GM23338 (cell line): Measurements from ENCODE around the gene DLG2. TPM values are rescaled to one million over a fixed set of nuclear protein-coding genes. Genes with fewer than 3 reads are reported as not detected.

Experiments used
- ATAC-seq: fragments of 200-7000 bp; cut with Tn5 transposase; 3 replicates; pipeline ENCODE4 v1.9.1; 2020
- DNase-seq: peaks from one replicate; pipeline ENCODE4 v3.0.0-alpha.2; 2015; ENCODE audit warnings: low spot score
- H2AFZ ChIP-seq: fragments of 200-600 bp; sonication (generic); 2 replicates; pipeline ENCODE4 v1.8.0; 2016; ENCODE audit warnings: antibody characterized with exemption, mild to moderate bottlenecking, moderate library complexity
- H3F3A ChIP-seq: fragments of 200-600 bp; sonication (generic); replicated peaks from 2 replicates; pipeline ENCODE4 v1.8.0; 2017; ENCODE audit warnings: antibody characterized with exemption, mixed run types, low read depth
- H3K27ac ChIP-seq: fragments of 200-600 bp; sonication (generic); 2 replicates; pipeline ENCODE4 v1.6.1; 2016; ENCODE audit warnings: low read depth
- H3K27me3 ChIP-seq: fragments of 200-600 bp; sonication (generic); 2 replicates; pipeline ENCODE4 v1.8.0; 2016; ENCODE audit warnings: mild to moderate bottlenecking, mixed run types, moderate library complexity; ENCODE audit not compliant: insufficient read depth
- H3K36me3 ChIP-seq: fragments of 200-600 bp; sonication (generic); 2 replicates; pipeline ENCODE4 v1.8.0; 2016; ENCODE audit warnings: mild to moderate bottlenecking; ENCODE audit not compliant: insufficient read depth
- H3K4me1 ChIP-seq: fragments of 200-600 bp; sonication (generic); 2 replicates; pipeline ENCODE4 v1.8.0; 2016; ENCODE audit warnings: mild to moderate bottlenecking, moderate library complexity; ENCODE audit not compliant: insufficient read depth
- H3K4me2 ChIP-seq: fragments of 200-600 bp; sonication (generic); 2 replicates; pipeline ENCODE4 v1.7.1; 2017; ENCODE audit warnings: mixed run types
- H3K4me3 ChIP-seq: fragments of 200-600 bp; sonication (generic); 2 replicates; pipeline ENCODE4 v1.6.1; 2016; ENCODE audit warnings: mixed run types
- H3K79me2 ChIP-seq: fragments of 200-600 bp; sonication (generic); replicated peaks from 2 replicates; pipeline ENCODE4 v1.8.0; 2017; ENCODE audit warnings: mild to moderate bottlenecking; ENCODE audit not compliant: insufficient read depth
- H3K9me2 ChIP-seq: fragments of 200-600 bp; sonication (generic); 2 replicates; pipeline ENCODE4 v1.8.0; 2017; ENCODE audit not compliant: insufficient read depth
- H4K20me1 ChIP-seq: fragments of 200-600 bp; sonication (generic); replicated peaks from 2 replicates; pipeline ENCODE4 v1.8.0; 2017; ENCODE audit warnings: mild to moderate bottlenecking; ENCODE audit not compliant: insufficient read depth
- H3K27ac Mint-ChIP-seq: 2 replicates; pipeline ENCODE4 v1.8.0; 2020; ENCODE audit warnings: inconsistent platforms, mild to moderate bottlenecking, moderate library complexity, mixed read lengths
- H3K27me3 Mint-ChIP-seq: 3 replicates; pipeline ENCODE4 v1.8.0; 2022; ENCODE audit warnings: low read depth, mild to moderate bottlenecking, moderate library complexity, mixed read lengths, inconsistent platforms; ENCODE audit not compliant: insufficient read depth, poor library complexity
- H3K36me3 Mint-ChIP-seq: 3 replicates; pipeline ENCODE4 v1.8.0; 2021; ENCODE audit warnings: low read depth, mild to moderate bottlenecking, inconsistent platforms, moderate library complexity, mixed read lengths
- H3K4me1 Mint-ChIP-seq: 3 replicates; pipeline ENCODE4 v1.8.0; 2020; ENCODE audit warnings: mild to moderate bottlenecking, inconsistent platforms, mixed read lengths
- H3K4me3 Mint-ChIP-seq: 3 replicates; pipeline ENCODE4 v1.8.0; 2021; ENCODE audit warnings: moderate library complexity, mild to moderate bottlenecking, inconsistent platforms, mixed read lengths
- H3K9me3 Mint-ChIP-seq: 3 replicates; pipeline ENCODE4 v1.8.0; 2020; ENCODE audit warnings: moderate library complexity, mild to moderate bottlenecking, inconsistent platforms, mixed read lengths
- CREB1 ChIP-seq: fragments of 250-450 bp; sonication (Bioruptor Pico); IDR thresholded peaks from 2 replicates; pipeline ENCODE4 v1.5.0; 2020; ENCODE audit warnings: low read depth, mild to moderate bottlenecking, moderate library complexity
- CTCF ChIP-seq, 2 experiments: fragments of 200-600 bp in 1 of 2; sonication (generic) in 1 of 2; conservative IDR thresholded peaks; 2 replicates each; pipeline versions ENCODE4 v1.5.1 to v1.6.1; 2016 to 2017; ENCODE audit warnings: antibody characterized with exemption in 2 of 2, low read depth in 2 of 2, mild to moderate bottlenecking in 2 of 2, moderate library complexity in 1 of 2
- EZH2 ChIP-seq: fragments of 200-600 bp; sonication (generic); IDR thresholded peaks from one replicate; pipeline ENCODE4 v1.8.0; 2017; ENCODE audit warnings: antibody characterized with exemption, mild to moderate bottlenecking, low read depth; ENCODE audit not compliant: unreplicated experiment
- EZH2phosphoT487 ChIP-seq: fragments of 200-600 bp; sonication (generic); IDR thresholded peaks from one replicate; pipeline ENCODE4 v1.8.1; 2018; ENCODE audit warnings: antibody characterized with exemption; ENCODE audit not compliant: unreplicated experiment
- JUNB ChIP-seq: IDR thresholded peaks from one replicate; pipeline ENCODE4 v1.6.1; 2016; ENCODE audit warnings: antibody characterized with exemption; ENCODE audit not compliant: unreplicated experiment
- NANOG ChIP-seq: IDR thresholded peaks from 2 replicates; pipeline ENCODE4 v1.6.1; 2016; ENCODE audit warnings: antibody characterized with exemption, borderline replicate concordance
- POLR2AphosphoS5 ChIP-seq: IDR thresholded peaks from 2 replicates; pipeline ENCODE4 v1.6.1; 2016; ENCODE audit warnings: antibody characterized with exemption, low read depth
- STAT1 ChIP-seq: IDR thresholded peaks from one replicate; pipeline ENCODE4 v1.6.1; 2016; ENCODE audit warnings: antibody characterized with exemption; ENCODE audit not compliant: unreplicated experiment
- ZNF114 ChIP-seq: fragments of 250-450 bp; sonication (Bioruptor Pico); IDR thresholded peaks from 2 replicates; pipeline ENCODE4 v1.5.0; 2020; ENCODE audit warnings: mild to moderate bottlenecking, moderate library complexity
- ZNF331 ChIP-seq: fragments of 250-450 bp; sonication (Bioruptor Pico); IDR thresholded peaks from 2 replicates; pipeline ENCODE4 v1.5.0; 2020; ENCODE audit warnings: low read depth, mild to moderate bottlenecking, moderate library complexity
- ZNF462 ChIP-seq: fragments of 250-450 bp; sonication (Bioruptor Pico); IDR thresholded peaks from 2 replicates; pipeline ENCODE4 v1.5.0; 2020; ENCODE audit warnings: mild to moderate bottlenecking, moderate library complexity
- polyA plus RNA-seq: library from polyadenylated mRNA; unstranded; fragments of >200 nt; fragmentation: Nextera tagmentation; extraction: Ambion mirVana; gene quantifications from 2 replicates; pipeline ENCODE4 v1.2.1, GENCODE V29; 2016
- total RNA-seq: library from RNA; depleted of rRNA; stranded (reverse); fragments of >200 nt; shearing (Covaris generic); gene quantifications from 2 replicates; pipeline ENCODE4 v1.2.3, GENCODE V29; 2014
- TF ChIP-seq, protein P1 (sequence below): IDR thresholded peaks from one replicate; pipeline ENCODE4 v1.6.1; 2018; ENCODE audit warnings: antibody characterized with exemption; ENCODE audit not compliant: unreplicated experiment
- TF ChIP-seq, protein P2 (sequence below): IDR thresholded peaks from 2 replicates; pipeline ENCODE4 v1.6.1; 2016; ENCODE audit warnings: antibody characterized with exemption

Gene DLG2
- total and polyA plus RNA-seq, 2 experiments from 2014 or later: 19.8 to 21.5 TPM

DNA sequence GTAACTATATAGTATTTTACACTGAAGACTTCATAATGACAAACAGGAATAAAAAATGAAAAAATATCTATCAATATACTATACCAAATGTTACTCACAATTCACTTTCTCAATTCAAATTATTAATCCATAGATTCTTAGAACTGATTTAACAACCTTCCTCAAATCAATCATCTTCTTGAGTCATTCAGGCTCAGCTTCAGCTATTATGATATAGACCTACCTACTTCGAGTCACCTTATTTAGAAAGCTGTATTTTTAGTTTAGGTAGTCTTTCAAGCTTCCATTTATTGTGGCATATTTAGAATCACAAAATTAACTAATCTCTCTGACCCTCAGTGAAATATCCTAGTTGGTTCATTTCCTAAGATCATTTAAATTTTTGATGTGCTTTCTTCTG lies 29.6 kb upstream of the DLG2 start:
- Mint-ChIP-seq H3K36me3 (peaks cover 44% of the 10 kb centered on the region), H3K27ac (no peak overlapping the region), H3K27me3 (no peaks in the 10 kb centered on the region), H3K4me1 (peaks cover 18% of the 10 kb centered on the region), H3K9me3 (no peaks in the 10 kb centered on the region), H3K4me3 (no peak overlapping the region)
- DNase-seq (no peak), ATAC-seq (no peak)
- no peak overlapping the region for H3K4me3 ChIP-seq
- TF ChIP-seq EZH2phosphoT487: no peak
- TF ChIP-seq, protein P1, sequence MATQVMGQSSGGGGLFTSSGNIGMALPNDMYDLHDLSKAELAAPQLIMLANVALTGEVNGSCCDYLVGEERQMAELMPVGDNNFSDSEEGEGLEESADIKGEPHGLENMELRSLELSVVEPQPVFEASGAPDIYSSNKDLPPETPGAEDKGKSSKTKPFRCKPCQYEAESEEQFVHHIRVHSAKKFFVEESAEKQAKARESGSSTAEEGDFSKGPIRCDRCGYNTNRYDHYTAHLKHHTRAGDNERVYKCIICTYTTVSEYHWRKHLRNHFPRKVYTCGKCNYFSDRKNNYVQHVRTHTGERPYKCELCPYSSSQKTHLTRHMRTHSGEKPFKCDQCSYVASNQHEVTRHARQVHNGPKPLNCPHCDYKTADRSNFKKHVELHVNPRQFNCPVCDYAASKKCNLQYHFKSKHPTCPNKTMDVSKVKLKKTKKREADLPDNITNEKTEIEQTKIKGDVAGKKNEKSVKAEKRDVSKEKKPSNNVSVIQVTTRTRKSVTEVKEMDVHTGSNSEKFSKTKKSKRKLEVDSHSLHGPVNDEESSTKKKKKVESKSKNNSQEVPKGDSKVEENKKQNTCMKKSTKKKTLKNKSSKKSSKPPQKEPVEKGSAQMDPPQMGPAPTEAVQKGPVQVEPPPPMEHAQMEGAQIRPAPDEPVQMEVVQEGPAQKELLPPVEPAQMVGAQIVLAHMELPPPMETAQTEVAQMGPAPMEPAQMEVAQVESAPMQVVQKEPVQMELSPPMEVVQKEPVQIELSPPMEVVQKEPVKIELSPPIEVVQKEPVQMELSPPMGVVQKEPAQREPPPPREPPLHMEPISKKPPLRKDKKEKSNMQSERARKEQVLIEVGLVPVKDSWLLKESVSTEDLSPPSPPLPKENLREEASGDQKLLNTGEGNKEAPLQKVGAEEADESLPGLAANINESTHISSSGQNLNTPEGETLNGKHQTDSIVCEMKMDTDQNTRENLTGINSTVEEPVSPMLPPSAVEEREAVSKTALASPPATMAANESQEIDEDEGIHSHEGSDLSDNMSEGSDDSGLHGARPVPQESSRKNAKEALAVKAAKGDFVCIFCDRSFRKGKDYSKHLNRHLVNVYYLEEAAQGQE: no peak
- TF ChIP-seq POLR2AphosphoS5: no peak
- TF ChIP-seq, protein P2, sequence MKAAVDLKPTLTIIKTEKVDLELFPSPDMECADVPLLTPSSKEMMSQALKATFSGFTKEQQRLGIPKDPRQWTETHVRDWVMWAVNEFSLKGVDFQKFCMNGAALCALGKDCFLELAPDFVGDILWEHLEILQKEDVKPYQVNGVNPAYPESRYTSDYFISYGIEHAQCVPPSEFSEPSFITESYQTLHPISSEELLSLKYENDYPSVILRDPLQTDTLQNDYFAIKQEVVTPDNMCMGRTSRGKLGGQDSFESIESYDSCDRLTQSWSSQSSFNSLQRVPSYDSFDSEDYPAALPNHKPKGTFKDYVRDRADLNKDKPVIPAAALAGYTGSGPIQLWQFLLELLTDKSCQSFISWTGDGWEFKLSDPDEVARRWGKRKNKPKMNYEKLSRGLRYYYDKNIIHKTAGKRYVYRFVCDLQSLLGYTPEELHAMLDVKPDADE: no peak
- no peak for TF ChIP-seq ZNF331 (CRISPR knock-in tag)
- TF ChIP-seq JUNB: no peak
- no peak for TF ChIP-seq STAT1
- no peak for TF ChIP-seq ZNF114 (CRISPR knock-in tag)
- TF ChIP-seq EZH2: no peak
- TF ChIP-seq CTCF (conservative IDR thresholded peaks at IDR 0.05; ENCODE audit: low read depth in 2 of 2): no peak
- no peak for TF ChIP-seq CREB1
- no peak for TF ChIP-seq NANOG
- TF ChIP-seq ZNF462 (CRISPR knock-in tag): no peak
- no peaks in the 10 kb centered on the region for H3K9me2 ChIP-seq
- H2AFZ ChIP-seq: no peak overlapping the region
- no peaks in the 10 kb centered on the region for H3K27me3 ChIP-seq
- H3K79me2 ChIP-seq: peaks cover 48% of the 10 kb centered on the region
- H3K4me1 ChIP-seq: no peaks in the 10 kb centered on the region
- no peak overlapping the region for H3K4me2 ChIP-seq
- no peaks in the 10 kb centered on the region for H3F3A ChIP-seq
- H3K36me3 ChIP-seq: peaks cover 32% of the 10 kb centered on the region
- H4K20me1 ChIP-seq: peaks cover 18% of the 10 kb centered on the region; the same call in 1 of the 2 replicates
- H3K27ac ChIP-seq: no peak overlapping the region
